Keratinocyte (primary cell): ENCODE results near the gene SEC61A2. TPM values are rescaled to one million over a fixed set of nuclear protein-coding genes. Genes with fewer than 3 reads are reported as not detected.

Experiments used
- DNase-seq: peaks from one replicate; pipeline ENCODE4 v3.0.0-alpha.2; 2011; ENCODE audit warnings: low read depth, missing footprints, low spot score
- FAIRE-seq: peaks from 2 replicates; lab custom pipeline; 2011; peaks lifted over from hg19 to GRCh38; lab: Jason Lieb, UNC
- H2AFZ ChIP-seq: 2 replicates; pipeline ENCODE4 v1.6.0; 2012; ENCODE audit warnings: low read length, control low read depth, inconsistent platforms; ENCODE audit not compliant: control insufficient read depth
- H3K27ac ChIP-seq: 2 replicates; pipeline ENCODE4 v1.5.1; 2011; ENCODE audit warnings: low read length; ENCODE audit not compliant: control insufficient read depth, insufficient read depth
- H3K27me3 ChIP-seq: 3 replicates; pipeline ENCODE4 v1.6.0; 2011; ENCODE audit warnings: low read length; ENCODE audit not compliant: control insufficient read depth, insufficient read depth; ENCODE audit errors: extremely low read depth
- H3K36me3 ChIP-seq, 2 experiments: 2 replicates in 1 of 2; 3 replicates in 1 of 2; pipeline ENCODE4 v1.5.1; 2011; ENCODE audit warnings: low read length in 2 of 2, mild to moderate bottlenecking in 1 of 2; ENCODE audit not compliant: control insufficient read depth in 2 of 2, insufficient read depth in 2 of 2; ENCODE audit errors: extremely low read depth in 1 of 2
- H3K4me1 ChIP-seq: 3 replicates; pipeline ENCODE4 v1.5.1; 2011; ENCODE audit warnings: low read length; ENCODE audit not compliant: control insufficient read depth, insufficient read depth; ENCODE audit errors: extremely low read depth
- H3K4me2 ChIP-seq: 3 replicates; pipeline ENCODE4 v1.6.0; 2011; ENCODE audit warnings: low read depth, low read length; ENCODE audit not compliant: control insufficient read depth, insufficient read depth; ENCODE audit errors: extremely low read depth
- H3K4me3 ChIP-seq, 3 experiments: fragments of 200-600 bp in 1 of 3; sonication (generic) in 1 of 3; 2 replicates in 2 of 3; 3 replicates in 1 of 3; pipeline ENCODE4 v1.5.1; 2011 to 2016; ENCODE audit warnings: low read length in 3 of 3, mild to moderate bottlenecking in 3 of 3, control low read depth in 2 of 3, inconsistent platforms in 1 of 3, low read depth in 1 of 3, mixed read lengths in 1 of 3, mixed run types in 1 of 3, moderate library complexity in 1 of 3; ENCODE audit not compliant: control insufficient read depth in 2 of 3, insufficient read depth in 2 of 3; ENCODE audit errors: extremely low read depth in 1 of 3
- H3K79me2 ChIP-seq: 2 replicates; pipeline ENCODE4 v1.6.0; 2012; ENCODE audit warnings: low read length; ENCODE audit not compliant: control insufficient read depth, insufficient read depth
- H3K9ac ChIP-seq: 3 replicates; pipeline ENCODE4 v1.6.0; 2011; ENCODE audit warnings: low read length; ENCODE audit not compliant: control insufficient read depth, insufficient read depth; ENCODE audit errors: extremely low read depth
- H3K9me1 ChIP-seq: 3 replicates; pipeline ENCODE4 v1.6.0; 2011; ENCODE audit warnings: low read length; ENCODE audit not compliant: control insufficient read depth, insufficient read depth; ENCODE audit errors: extremely low read depth
- H3K9me3 ChIP-seq: 2 replicates; pipeline ENCODE4 v1.5.1; 2012; ENCODE audit warnings: low read depth, low read length; ENCODE audit not compliant: control insufficient read depth
- H4K20me1 ChIP-seq: 3 replicates; pipeline ENCODE4 v1.6.0; 2011; ENCODE audit warnings: low read length; ENCODE audit not compliant: control insufficient read depth, insufficient read depth; ENCODE audit errors: extremely low read depth
- EZH2 ChIP-seq: IDR thresholded peaks from one replicate; pipeline ENCODE4 v1.6.1; 2012; ENCODE audit warnings: inconsistent platforms, mild to moderate bottlenecking, low read length, moderate library complexity
- dilution Hi-C: fragments of 300-500 bp; cut with MboI; formaldehyde crosslinking; loops from one replicate; pipeline ENCODE4 v1.7.0; 2020; ENCODE audit warnings: low sequenced_read_pairs; ENCODE audit not compliant: extremely low pct_ligation_motif_present
- polyA plus RNA-seq, 5 experiments: library from polyadenylated mRNA; depleted of rRNA in 3 of 5; stranded (reverse) in 3 of 5; stranded (forward) in 1 of 5; unstranded in 1 of 5; fragments of >200 nt; gene quantifications; 1 replicate in 1 of 5; 2 replicates in 3 of 5; 3 replicates in 1 of 5; pipeline versions ENCODE4 v1.2.1 to v1.2.3, GENCODE V29; 2011 to 2012; ENCODE audit warnings: missing spikeins in 2 of 5, low read depth in 1 of 5, low replicate concordance in 1 of 5
- TF ChIP-seq, protein P1 (sequence below), 3 experiments: IDR thresholded peaks in 1 of 3; conservative IDR thresholded peaks in 1 of 3; optimal IDR thresholded peaks in 1 of 3; 2 replicates in 2 of 3; 3 replicates in 1 of 3; pipeline versions ENCODE3 to v1.5.1; 2011; ENCODE audit warnings: low read length in 3 of 3, mild to moderate bottlenecking in 3 of 3, moderate library complexity in 2 of 3, control low read depth in 1 of 3, inconsistent platforms in 1 of 3; ENCODE audit not compliant: insufficient read depth in 2 of 3; ENCODE audit errors: extremely low read depth in 1 of 3

Gene SEC61A2
- polyA plus RNA-seq, 1 donor (not counting 4 experiments of a cell fraction or from before 2014, with no cell fraction given): 13.7 TPM

- no peak for FAIRE-seq
- H3K4me1 ChIP-seq: no peaks in the 10 kb centered on the region
- dilution Hi-C loops: no loop called here
These were observed 30.5 kb upstream of the SEC61A2 start for GRCh38 chr10:12098966-12099365.

DNA sequence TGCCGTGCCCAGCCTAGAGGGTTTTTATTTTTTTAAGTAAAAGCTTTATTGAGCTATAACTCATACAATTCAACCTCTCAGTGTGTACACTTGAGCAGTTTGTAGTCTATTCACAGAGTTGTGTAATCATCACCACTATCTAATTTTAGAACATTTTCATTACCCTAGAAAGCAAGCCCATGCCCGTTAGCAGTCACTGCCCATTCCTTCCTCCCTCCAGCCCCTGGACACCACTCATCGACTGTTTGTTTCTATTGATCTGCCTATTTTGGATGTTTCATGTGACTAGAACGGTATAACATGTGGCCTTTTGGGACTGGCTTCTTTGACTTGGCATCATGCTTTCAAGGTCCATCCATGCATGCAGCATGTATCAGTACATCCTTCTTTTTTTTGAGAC lies 25.7 kb upstream of the SEC61A2 start:
- Histone ChIP-seq H4K20me1 (no peaks in the 10 kb centered on the region), H3K4me2 (no peak overlapping the region), H3K9ac (no peak overlapping the region), H3K4me1 (no peaks in the 10 kb centered on the region), H3K36me3 (peaks cover 7 to 9% of the 10 kb centered on the region in 2 experiments), H3K27me3 (no peaks in the 10 kb centered on the region), H3K9me1 (no peaks in the 10 kb centered on the region), H2AFZ (no peak overlapping the region), H3K27ac (no peak overlapping the region), H3K79me2 (no peaks in the 10 kb centered on the region), H3K9me3 (no peaks in the 10 kb centered on the region), H3K4me3 (no peak overlapping the region)
- dilution Hi-C loops: no loop called here
- no peak for TF ChIP-seq EZH2
- TF ChIP-seq, protein P1, sequence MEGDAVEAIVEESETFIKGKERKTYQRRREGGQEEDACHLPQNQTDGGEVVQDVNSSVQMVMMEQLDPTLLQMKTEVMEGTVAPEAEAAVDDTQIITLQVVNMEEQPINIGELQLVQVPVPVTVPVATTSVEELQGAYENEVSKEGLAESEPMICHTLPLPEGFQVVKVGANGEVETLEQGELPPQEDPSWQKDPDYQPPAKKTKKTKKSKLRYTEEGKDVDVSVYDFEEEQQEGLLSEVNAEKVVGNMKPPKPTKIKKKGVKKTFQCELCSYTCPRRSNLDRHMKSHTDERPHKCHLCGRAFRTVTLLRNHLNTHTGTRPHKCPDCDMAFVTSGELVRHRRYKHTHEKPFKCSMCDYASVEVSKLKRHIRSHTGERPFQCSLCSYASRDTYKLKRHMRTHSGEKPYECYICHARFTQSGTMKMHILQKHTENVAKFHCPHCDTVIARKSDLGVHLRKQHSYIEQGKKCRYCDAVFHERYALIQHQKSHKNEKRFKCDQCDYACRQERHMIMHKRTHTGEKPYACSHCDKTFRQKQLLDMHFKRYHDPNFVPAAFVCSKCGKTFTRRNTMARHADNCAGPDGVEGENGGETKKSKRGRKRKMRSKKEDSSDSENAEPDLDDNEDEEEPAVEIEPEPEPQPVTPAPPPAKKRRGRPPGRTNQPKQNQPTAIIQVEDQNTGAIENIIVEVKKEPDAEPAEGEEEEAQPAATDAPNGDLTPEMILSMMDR (optimal IDR thresholded peaks at IDR 0.05 in 1 of 3, IDR thresholded peaks at IDR 0.05 in 1 of 3, conservative IDR thresholded peaks at IDR 0.05 in 1 of 3; ENCODE audit: extremely low read depth in 1 of 3, insufficient read depth in 2 of 3, low read length in 3 of 3): no peak
- DNase-seq (no peak), FAIRE-seq (no peak)

More at GRCh38 chr10:12098966-12099365, 30.5 kb upstream of the SEC61A2 start:
- Histone ChIP-seq H3K36me3 (peaks cover 6 to 16% of the 10 kb centered on the region in 2 experiments), H3K4me2 (no peak overlapping the region), H3K27me3 (no peaks in the 10 kb centered on the region), H3K9me1 (no peaks in the 10 kb centered on the region), H3K27ac (no peak overlapping the region), H3K9ac (no peak overlapping the region), H4K20me1 (no peaks in the 10 kb centered on the region), H3K79me2 (no peaks in the 10 kb centered on the region), H2AFZ (no peak overlapping the region), H3K9me3 (no peaks in the 10 kb centered on the region), H3K4me3 (no peak overlapping the region)
- DNase-seq: no peak
- TF ChIP-seq, protein P1 (optimal IDR thresholded peaks at IDR 0.05 in 1 of 3, IDR thresholded peaks at IDR 0.05 in 1 of 3, conservative IDR thresholded peaks at IDR 0.05 in 1 of 3; ENCODE audit: extremely low read depth in 1 of 3, insufficient read depth in 2 of 3, low read length in 3 of 3): no peak
- no peak for TF ChIP-seq EZH2
